Activated naive CD8-positive, alpha-beta T cell treated with anti-CD3 and anti-CD28 coated beads, Interleukin-2, amount 50 U/mL, for 24 hours (primary cell): ENCODE measurements around the gene AP5S1.
"Not testable (repeated sequence)": the region's sequence is repeated elsewhere in the genome, so short reads cannot be mapped to it uniquely, and the experiment has no call there.

Experiments
- ATAC-seq: fragments of 150-1000 bp; cut with Tn5 transposase; one replicate; pipeline ENCODE4 v1.10.0; 2021
- DNase-seq: peaks from one replicate; pipeline ENCODE4 v3.0.0; 2021
- H3K27ac Mint-ChIP-seq: one replicate; pipeline ENCODE4 v1.8.0; 2021; ENCODE audit warnings: mild to moderate bottlenecking, mixed read lengths
- H3K27me3 Mint-ChIP-seq: one replicate; pipeline ENCODE4 v1.8.0; 2021; ENCODE audit warnings: mixed read lengths
- H3K36me3 Mint-ChIP-seq: one replicate; pipeline ENCODE4 v1.8.0; 2021; ENCODE audit warnings: low read depth, mixed read lengths
- H3K4me1 Mint-ChIP-seq: one replicate; pipeline ENCODE4 v1.8.0; 2021; ENCODE audit warnings: mixed read lengths
- H3K4me3 Mint-ChIP-seq: one replicate; pipeline ENCODE4 v1.8.0; 2021; ENCODE audit warnings: mild to moderate bottlenecking, moderate library complexity, mixed read lengths
- H3K9me3 Mint-ChIP-seq: one replicate; pipeline ENCODE4 v1.8.0; 2021; ENCODE audit warnings: mixed read lengths

The AP5S1 gene

DNA sequence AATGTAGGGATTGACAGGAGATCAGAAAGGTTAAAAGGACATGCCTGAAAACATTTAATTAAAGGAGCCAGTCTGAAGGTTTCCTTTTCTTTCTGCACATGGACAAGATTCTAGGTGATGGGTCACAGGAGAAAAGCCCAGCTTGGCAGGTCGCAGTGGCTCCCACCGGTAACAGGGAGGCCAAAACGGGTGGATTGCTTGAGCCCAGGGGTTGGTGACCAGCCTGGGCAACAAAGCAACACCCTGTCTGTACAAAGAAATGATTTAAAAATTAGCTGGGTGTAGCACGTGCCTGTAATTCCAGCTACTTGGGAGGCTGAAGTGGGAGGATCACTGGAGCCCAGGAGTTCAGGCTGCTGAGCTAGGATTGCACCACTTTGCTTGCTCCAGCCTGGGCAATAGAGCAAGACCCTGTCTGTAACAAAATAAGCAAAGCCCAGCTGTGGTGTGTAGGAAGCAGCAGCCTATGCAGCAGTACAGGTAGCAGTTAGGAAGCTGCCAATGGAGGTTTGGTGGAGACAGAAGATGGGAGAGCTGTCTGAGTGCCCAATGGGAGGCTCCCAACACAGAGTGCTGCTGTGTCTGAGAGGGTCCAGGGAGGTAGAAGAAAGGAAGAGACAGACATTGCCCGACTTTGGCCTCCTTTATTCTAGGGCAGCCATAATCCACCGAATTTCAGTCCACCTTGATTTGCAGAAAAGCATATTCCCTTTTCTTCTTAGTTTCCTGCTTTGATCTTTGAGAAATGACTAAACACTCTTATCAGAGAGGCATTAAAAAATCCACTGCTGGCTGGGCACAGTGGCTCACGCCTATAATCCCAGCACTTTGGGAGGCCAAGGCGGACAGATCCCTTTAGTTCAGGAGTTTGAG is 7.1 kb upstream of the AP5S1 start:
- ATAC-seq (no peak), DNase-seq (no peak)
- Mint-ChIP-seq H3K27me3 (no peaks in the 10 kb centered on the region), H3K4me1 (peaks cover 67% of the 10 kb centered on the region), H3K4me3 (no peak overlapping the region), H3K9me3 (no peaks in the 10 kb centered on the region), H3K36me3 (no peaks in the 10 kb centered on the region), H3K27ac (peak overlapping the region; percentile 50)

- peaks cover 66% of the 10 kb centered on the region for H3K4me1 Mint-ChIP-seq
- no peaks in the 10 kb centered on the region for H3K27me3 Mint-ChIP-seq
- H3K9me3 Mint-ChIP-seq = no peaks in the 10 kb centered on the region
- no peaks in the 10 kb centered on the region for H3K36me3 Mint-ChIP-seq
- H3K4me3 Mint-ChIP-seq = no peak overlapping the region
- ATAC-seq (peak; percentile 26), DNase-seq (peak; percentile 42)
- H3K27ac Mint-ChIP-seq = peak overlapping the region; percentile 50
Measured at GRCh38 chr20:3813848-3814581, 6.3 kb upstream of the AP5S1 start.

DNA sequence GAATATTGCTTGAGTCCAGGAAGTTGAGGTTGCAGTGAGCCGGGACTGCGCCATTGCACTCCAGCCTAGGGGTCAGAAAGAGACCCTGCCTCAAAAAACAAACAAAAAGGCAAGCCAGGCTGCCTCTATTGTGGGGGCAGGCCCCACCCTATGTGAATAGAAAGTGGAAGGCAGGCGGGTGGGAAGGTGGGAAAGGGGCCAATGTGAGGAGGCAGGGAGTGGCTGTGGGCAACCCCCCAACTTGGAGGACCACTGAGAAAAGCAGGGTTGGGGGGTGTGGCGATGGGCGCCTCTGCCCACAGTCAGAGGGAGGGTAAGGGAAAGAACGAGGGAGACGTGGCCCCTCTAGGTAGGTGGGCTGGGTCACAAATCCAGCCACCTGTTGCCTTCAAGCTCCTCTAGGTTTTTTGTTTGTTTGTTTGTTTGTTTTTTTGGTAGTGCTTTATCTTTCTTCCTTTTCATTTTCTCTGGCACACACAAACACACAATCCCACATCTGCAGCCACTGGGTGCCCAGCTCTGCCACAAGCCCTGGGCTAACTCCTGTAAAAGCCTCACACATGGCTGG is 5.3 kb upstream of the AP5S1 start:
- Mint-ChIP-seq H3K27ac (no peak overlapping the region), H3K4me1 (peaks cover 74% of the 10 kb centered on the region), H3K4me3 (no peak overlapping the region), H3K9me3 (no peaks in the 10 kb centered on the region), H3K27me3 (no peaks in the 10 kb centered on the region), H3K36me3 (no peaks in the 10 kb centered on the region)
- ATAC-seq (no peak), DNase-seq (no peak)

DNA sequence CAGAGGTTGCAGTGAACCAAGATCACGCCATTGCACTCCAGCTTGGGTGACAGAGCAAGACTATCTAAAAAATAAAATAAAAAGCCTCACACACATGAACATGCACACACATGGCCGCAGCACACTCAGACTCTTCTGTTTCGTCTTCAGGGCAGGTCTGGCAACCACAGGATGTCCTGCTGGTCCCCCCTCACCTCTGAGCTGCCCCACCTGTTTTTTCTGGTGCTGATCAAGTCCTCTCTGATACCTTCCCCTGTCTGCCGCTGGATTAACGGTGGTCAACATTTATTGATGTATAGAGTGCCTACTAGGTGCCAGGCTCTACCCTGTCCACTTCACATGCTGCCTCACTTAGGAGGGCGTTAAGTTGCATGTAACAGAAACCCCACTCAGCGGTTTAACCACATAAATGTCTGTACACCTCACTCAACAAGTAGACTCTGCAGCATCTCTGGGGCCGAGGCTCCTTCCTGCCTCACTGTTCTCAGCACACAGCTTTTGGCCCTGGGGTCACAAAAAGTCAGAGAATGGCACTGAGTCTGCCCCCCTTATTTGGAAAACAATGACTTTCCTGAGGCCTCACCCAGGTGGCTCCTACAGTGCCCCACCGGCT is 4.5 kb upstream of the AP5S1 start:
- no peaks in the 10 kb centered on the region for H3K9me3 Mint-ChIP-seq
- H3K27ac Mint-ChIP-seq = peak overlapping the region; percentile 36
- no peaks in the 10 kb centered on the region for H3K36me3 Mint-ChIP-seq
- DNase-seq = no peak
- no peak overlapping the region for H3K4me3 Mint-ChIP-seq
- peak; percentile 13 for ATAC-seq
- H3K27me3 Mint-ChIP-seq = no peaks in the 10 kb centered on the region
- H3K4me1 Mint-ChIP-seq = peaks cover 69% of the 10 kb centered on the region

- no peak overlapping the region for H3K27ac Mint-ChIP-seq
- no peaks in the 10 kb centered on the region for H3K27me3 Mint-ChIP-seq
- no peak overlapping the region for H3K4me3 Mint-ChIP-seq
- H3K9me3 Mint-ChIP-seq = no peaks in the 10 kb centered on the region
- ATAC-seq (no peak), DNase-seq (no peak)
- peaks cover 2% of the 10 kb centered on the region for H3K36me3 Mint-ChIP-seq
- H3K4me1 Mint-ChIP-seq = peaks cover 54% of the 10 kb centered on the region
Measured at GRCh38 chr20:3818155-3819151, 1.9 kb upstream of the AP5S1 start.

DNA sequence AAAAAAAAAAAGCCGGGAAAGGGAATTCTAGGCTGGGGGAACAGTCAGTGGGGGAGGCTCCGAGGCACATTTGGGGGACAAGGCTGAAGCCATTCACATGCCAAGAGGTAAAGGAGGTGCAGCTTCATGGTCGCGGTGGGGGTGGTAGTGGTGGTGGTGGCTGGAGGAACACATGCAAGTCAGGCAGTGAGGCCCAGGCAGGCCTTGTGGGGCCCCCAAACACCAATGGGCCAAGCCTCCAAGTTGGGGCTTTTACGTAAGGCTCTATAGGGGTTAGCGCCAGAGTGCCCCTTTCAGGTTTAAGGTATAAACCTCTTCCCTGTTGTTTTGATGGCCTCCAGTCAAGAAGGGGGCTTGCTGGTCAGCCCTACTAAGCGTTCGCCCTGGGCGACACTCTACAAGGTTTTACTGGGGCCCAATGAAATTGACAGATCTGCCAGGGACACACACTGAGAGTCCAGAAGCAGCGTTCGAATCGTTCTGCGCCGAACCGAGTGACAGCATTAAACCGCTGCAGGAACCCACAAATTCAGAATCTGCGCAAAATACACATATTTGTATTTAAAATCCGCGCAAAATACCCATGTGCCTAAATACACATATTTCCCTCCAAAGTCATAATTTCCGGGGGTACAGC is 818 bp upstream of the AP5S1 start:
- Mint-ChIP-seq H3K4me3 (peak overlapping the region; percentile 93), H3K36me3 (peaks cover 2% of the 10 kb centered on the region), H3K9me3 (no peaks in the 10 kb centered on the region), H3K4me1 (peaks cover 48% of the 10 kb centered on the region), H3K27me3 (no peaks in the 10 kb centered on the region), H3K27ac (peak overlapping the region; percentile 95)
- DNase-seq = no peak
- ATAC-seq = no peak

GRCh38 chr20:3820901-3821727 is 767 bp downstream of the AP5S1 start:
- no peaks in the 10 kb centered on the region for H3K9me3 Mint-ChIP-seq
- ATAC-seq (no peak), DNase-seq (no peak)
- no peaks in the 10 kb centered on the region for H3K27me3 Mint-ChIP-seq
- H3K36me3 Mint-ChIP-seq = peaks cover 2% of the 10 kb centered on the region
- peaks cover 33% of the 10 kb centered on the region for H3K4me1 Mint-ChIP-seq
- H3K4me3 Mint-ChIP-seq = peak overlapping the region; percentile 93
- peak overlapping the region; percentile 95 for H3K27ac Mint-ChIP-seq

- DNase-seq = no peak
- Mint-ChIP-seq H3K27me3 (no peaks in the 10 kb centered on the region), H3K4me1 (peaks cover 27% of the 10 kb centered on the region), H3K4me3 (peak overlapping the region; percentile 93), H3K27ac (peak overlapping the region; percentile 95), H3K9me3 (no peaks in the 10 kb centered on the region), H3K36me3 (peaks cover 2% of the 10 kb centered on the region)
- no peak for ATAC-seq
Measured at GRCh38 chr20:3821996-3822395, 1.6 kb downstream of the AP5S1 start.

DNA sequence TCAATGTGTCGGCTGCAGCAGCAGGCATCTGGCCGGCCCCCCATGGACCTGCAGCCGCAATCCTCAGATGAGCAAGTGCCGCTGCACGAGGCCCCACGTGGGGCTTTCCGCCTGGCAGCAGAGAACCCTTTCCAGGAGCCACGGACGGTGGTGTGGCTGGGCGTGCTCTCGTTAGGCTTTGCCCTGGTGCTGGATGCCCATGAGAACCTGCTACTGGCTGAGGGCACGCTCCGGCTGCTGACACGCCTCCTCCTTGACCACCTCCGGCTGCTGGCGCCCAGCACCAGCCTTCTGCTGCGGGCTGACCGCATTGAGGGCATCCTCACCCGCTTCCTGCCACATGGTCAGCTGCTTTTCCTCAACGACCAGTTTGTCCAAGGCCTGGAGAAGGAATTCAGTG is 3.5 kb downstream of the AP5S1 start:
- ATAC-seq (no peak), DNase-seq (no peak)
- no peak overlapping the region for H3K4me3 Mint-ChIP-seq
- no peaks in the 10 kb centered on the region for H3K9me3 Mint-ChIP-seq
- peaks cover 2% of the 10 kb centered on the region for H3K36me3 Mint-ChIP-seq
- no peak overlapping the region for H3K27ac Mint-ChIP-seq
- H3K27me3 Mint-ChIP-seq = no peaks in the 10 kb centered on the region
- peaks cover 24% of the 10 kb centered on the region for H3K4me1 Mint-ChIP-seq

DNA sequence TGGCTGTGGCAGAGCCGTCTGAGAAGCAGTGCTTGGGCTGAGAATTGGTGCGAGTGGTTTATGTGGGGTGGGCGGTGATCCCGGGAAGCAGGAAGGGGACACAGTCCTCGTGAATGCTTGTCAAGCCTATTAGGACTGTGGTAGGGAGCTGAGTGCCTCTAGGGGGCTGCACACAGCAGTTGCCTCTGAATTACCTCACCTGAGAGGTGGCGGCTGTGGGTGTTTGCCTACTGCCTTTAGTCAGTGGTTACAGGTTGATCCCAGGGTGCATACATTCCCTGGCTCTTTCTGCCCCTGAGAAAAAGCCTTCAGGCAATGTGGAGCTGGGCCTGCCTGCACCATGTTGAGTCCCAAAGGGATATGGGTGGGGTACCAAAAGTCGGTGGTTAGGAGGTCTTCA is 5.2 kb downstream of the AP5S1 start:
- H3K27me3 Mint-ChIP-seq = no peaks in the 10 kb centered on the region
- no peaks in the 10 kb centered on the region for H3K9me3 Mint-ChIP-seq
- no peak for DNase-seq
- no peak overlapping the region for H3K27ac Mint-ChIP-seq
- no peak overlapping the region for H3K4me3 Mint-ChIP-seq
- no peak for ATAC-seq
- H3K4me1 Mint-ChIP-seq = peaks cover 13% of the 10 kb centered on the region
- H3K36me3 Mint-ChIP-seq = peaks cover 2% of the 10 kb centered on the region

GRCh38 chr20:3826420-3826819 is 6.1 kb downstream of the AP5S1 start:
- no peaks in the 10 kb centered on the region for H3K9me3 Mint-ChIP-seq
- H3K4me3 Mint-ChIP-seq = no peak overlapping the region
- H3K27ac Mint-ChIP-seq = no peak overlapping the region
- ATAC-seq = no peak
- H3K4me1 Mint-ChIP-seq = peaks cover 6% of the 10 kb centered on the region
- H3K27me3 Mint-ChIP-seq = no peaks in the 10 kb centered on the region
- peaks cover 2% of the 10 kb centered on the region for H3K36me3 Mint-ChIP-seq
- no peak for DNase-seq

GRCh38 chr20:3828798-3829197 is 8.5 kb downstream of the AP5S1 start:
- H3K4me3 Mint-ChIP-seq = no peak overlapping the region
- H3K27ac Mint-ChIP-seq = no peak overlapping the region
- H3K9me3 Mint-ChIP-seq = no peaks in the 10 kb centered on the region
- H3K36me3 Mint-ChIP-seq = no peaks in the 10 kb centered on the region
- no peaks in the 10 kb centered on the region for H3K27me3 Mint-ChIP-seq
- DNase-seq (no peak), ATAC-seq (no peak)
- H3K4me1 Mint-ChIP-seq = no peaks in the 10 kb centered on the region

DNA sequence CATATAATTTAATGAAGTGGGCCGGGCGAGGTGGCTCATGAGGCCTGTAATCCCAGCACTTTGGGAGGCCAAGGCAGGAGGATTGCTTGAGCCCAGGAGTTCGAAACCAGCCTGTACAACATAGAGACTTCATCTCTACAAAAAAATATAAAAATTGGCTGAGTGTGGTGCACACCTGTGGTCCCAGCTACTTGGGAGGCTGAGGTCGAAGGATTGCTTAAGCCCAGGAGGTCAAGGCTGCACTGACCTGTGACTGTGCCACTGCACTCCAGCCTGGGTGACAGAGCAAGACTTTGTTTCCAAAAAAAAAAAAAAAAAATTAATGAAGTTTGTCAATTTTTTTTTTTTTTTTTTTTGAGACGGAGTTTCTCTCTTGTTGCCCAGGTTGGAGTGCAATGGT is 9.5 kb downstream of the AP5S1 start:
- not testable (repeated sequence) for H3K4me3 Mint-ChIP-seq, H3K27ac Mint-ChIP-seq, H3K36me3 Mint-ChIP-seq, H3K27me3 Mint-ChIP-seq, ATAC-seq, H3K4me1 Mint-ChIP-seq, H3K9me3 Mint-ChIP-seq, DNase-seq
